ENCODE data around the gene PTPRJ.
"Not testable (repeated sequence)": the region's sequence is repeated elsewhere in the genome, so short reads cannot be mapped to it uniquely, and the experiment has no call there.

DNA sequence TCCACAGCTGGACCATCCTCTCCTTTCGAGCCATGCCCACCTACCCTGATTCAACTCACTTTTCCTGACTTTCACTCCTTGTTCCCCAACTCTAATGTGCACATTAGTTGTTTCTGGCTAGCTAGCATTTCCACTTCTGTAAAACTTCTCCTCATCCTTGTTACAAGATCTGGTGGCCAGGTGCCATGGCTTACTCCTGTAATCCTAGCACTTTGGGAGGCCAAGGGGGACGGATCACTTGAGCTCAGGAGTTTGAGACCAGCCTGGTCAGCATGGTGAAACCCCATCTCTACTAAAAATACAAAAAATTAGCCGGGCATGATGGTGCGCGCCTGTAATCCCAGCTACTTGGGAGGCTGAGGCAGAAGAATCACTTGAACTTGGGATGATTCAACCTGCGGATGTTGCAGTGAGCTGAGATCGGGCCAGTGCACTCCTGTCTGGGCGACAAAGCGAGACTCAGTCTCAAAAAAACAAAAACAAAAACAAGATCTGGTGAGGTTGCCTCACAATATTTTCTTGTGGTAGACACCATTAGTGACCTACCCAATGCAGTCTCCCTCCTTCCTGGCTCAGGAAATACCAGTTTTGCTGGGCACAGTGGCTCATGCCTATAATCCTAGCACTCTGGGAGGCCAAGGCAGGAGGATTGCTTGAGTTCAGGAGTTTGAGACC is 31.2 kb upstream of the PTPRJ start:
- TF ChIP-seq, protein P1, sequence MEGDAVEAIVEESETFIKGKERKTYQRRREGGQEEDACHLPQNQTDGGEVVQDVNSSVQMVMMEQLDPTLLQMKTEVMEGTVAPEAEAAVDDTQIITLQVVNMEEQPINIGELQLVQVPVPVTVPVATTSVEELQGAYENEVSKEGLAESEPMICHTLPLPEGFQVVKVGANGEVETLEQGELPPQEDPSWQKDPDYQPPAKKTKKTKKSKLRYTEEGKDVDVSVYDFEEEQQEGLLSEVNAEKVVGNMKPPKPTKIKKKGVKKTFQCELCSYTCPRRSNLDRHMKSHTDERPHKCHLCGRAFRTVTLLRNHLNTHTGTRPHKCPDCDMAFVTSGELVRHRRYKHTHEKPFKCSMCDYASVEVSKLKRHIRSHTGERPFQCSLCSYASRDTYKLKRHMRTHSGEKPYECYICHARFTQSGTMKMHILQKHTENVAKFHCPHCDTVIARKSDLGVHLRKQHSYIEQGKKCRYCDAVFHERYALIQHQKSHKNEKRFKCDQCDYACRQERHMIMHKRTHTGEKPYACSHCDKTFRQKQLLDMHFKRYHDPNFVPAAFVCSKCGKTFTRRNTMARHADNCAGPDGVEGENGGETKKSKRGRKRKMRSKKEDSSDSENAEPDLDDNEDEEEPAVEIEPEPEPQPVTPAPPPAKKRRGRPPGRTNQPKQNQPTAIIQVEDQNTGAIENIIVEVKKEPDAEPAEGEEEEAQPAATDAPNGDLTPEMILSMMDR (IDR thresholded peaks at IDR 0.05; ENCODE audit: low read depth, low read length, missing input control) = not testable (repeated sequence)
- not testable (repeated sequence) for TF ChIP-seq SP1 (IDR thresholded peaks at IDR 0.05); YY1 (IDR thresholded peaks at IDR 0.05); JUND (IDR thresholded peaks at IDR 0.05); TAF1 (conservative IDR thresholded peaks at IDR 0.05)
- TF ChIP-seq, protein P2, sequence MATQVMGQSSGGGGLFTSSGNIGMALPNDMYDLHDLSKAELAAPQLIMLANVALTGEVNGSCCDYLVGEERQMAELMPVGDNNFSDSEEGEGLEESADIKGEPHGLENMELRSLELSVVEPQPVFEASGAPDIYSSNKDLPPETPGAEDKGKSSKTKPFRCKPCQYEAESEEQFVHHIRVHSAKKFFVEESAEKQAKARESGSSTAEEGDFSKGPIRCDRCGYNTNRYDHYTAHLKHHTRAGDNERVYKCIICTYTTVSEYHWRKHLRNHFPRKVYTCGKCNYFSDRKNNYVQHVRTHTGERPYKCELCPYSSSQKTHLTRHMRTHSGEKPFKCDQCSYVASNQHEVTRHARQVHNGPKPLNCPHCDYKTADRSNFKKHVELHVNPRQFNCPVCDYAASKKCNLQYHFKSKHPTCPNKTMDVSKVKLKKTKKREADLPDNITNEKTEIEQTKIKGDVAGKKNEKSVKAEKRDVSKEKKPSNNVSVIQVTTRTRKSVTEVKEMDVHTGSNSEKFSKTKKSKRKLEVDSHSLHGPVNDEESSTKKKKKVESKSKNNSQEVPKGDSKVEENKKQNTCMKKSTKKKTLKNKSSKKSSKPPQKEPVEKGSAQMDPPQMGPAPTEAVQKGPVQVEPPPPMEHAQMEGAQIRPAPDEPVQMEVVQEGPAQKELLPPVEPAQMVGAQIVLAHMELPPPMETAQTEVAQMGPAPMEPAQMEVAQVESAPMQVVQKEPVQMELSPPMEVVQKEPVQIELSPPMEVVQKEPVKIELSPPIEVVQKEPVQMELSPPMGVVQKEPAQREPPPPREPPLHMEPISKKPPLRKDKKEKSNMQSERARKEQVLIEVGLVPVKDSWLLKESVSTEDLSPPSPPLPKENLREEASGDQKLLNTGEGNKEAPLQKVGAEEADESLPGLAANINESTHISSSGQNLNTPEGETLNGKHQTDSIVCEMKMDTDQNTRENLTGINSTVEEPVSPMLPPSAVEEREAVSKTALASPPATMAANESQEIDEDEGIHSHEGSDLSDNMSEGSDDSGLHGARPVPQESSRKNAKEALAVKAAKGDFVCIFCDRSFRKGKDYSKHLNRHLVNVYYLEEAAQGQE (IDR thresholded peaks at IDR 0.05) = not testable (repeated sequence)

Data from liver (tissue), 3 donors.